Endothelial cell (in vitro differentiated cells): Measurements from ENCODE around the gene GREB1. TPM values are rescaled to one million over a fixed set of nuclear protein-coding genes. Genes with fewer than 3 reads are reported as not detected.

Experiments used
- DNase-seq: peaks from one replicate; pipeline ENCODE4 v3.0.0; 2021; ENCODE audit warnings: low spot score
- H3K27ac Mint-ChIP-seq: one replicate; pipeline ENCODE4 v1.8.0; 2021; ENCODE audit warnings: mixed read lengths, inconsistent platforms; ENCODE audit not compliant: unreplicated experiment
- H3K27me3 Mint-ChIP-seq: one replicate; pipeline ENCODE4 v1.8.0; 2021; ENCODE audit warnings: mild to moderate bottlenecking, moderate library complexity, mixed read lengths, inconsistent platforms; ENCODE audit not compliant: unreplicated experiment
- H3K36me3 Mint-ChIP-seq: one replicate; pipeline ENCODE4 v1.8.0; 2021; ENCODE audit warnings: mild to moderate bottlenecking, low read depth, mixed read lengths, inconsistent platforms; ENCODE audit not compliant: unreplicated experiment
- H3K4me1 Mint-ChIP-seq: one replicate; pipeline ENCODE4 v1.8.0; 2021; ENCODE audit warnings: mild to moderate bottlenecking, mixed read lengths, inconsistent platforms; ENCODE audit not compliant: unreplicated experiment
- H3K4me3 Mint-ChIP-seq: one replicate; pipeline ENCODE4 v1.8.0; 2021; ENCODE audit warnings: mild to moderate bottlenecking, mixed read lengths, inconsistent platforms; ENCODE audit not compliant: unreplicated experiment
- H3K9me3 Mint-ChIP-seq: one replicate; pipeline ENCODE4 v1.8.0; 2021; ENCODE audit warnings: mixed read lengths, inconsistent platforms; ENCODE audit not compliant: unreplicated experiment
- total RNA-seq: library from RNA; stranded (reverse); fragmentation: NEBNext Ultra II Directional; extraction: Animal tissue kit (Norgen Biotek cat#: 25700); gene quantifications from one replicate; pipeline ENCODE4 v1.2.1, GENCODE V29; 2021; ENCODE audit not compliant: unreplicated experiment
- TF ChIP-seq, protein P1 (sequence below): fragments of 200-600 bp; sonication (generic); IDR thresholded peaks from one replicate; pipeline ENCODE4 v1.5.0; 2021; ENCODE audit warnings: antibody characterized with exemption; ENCODE audit not compliant: unreplicated experiment

The GREB1 gene
- total RNA-seq, 1 donor from 2014 or later: 35.9 TPM

- H3K27ac Mint-ChIP-seq: no peak overlapping the region
- no peak for DNase-seq
- H3K4me1 Mint-ChIP-seq: peaks cover 2% of the 10 kb centered on the region
- TF ChIP-seq, protein P1, sequence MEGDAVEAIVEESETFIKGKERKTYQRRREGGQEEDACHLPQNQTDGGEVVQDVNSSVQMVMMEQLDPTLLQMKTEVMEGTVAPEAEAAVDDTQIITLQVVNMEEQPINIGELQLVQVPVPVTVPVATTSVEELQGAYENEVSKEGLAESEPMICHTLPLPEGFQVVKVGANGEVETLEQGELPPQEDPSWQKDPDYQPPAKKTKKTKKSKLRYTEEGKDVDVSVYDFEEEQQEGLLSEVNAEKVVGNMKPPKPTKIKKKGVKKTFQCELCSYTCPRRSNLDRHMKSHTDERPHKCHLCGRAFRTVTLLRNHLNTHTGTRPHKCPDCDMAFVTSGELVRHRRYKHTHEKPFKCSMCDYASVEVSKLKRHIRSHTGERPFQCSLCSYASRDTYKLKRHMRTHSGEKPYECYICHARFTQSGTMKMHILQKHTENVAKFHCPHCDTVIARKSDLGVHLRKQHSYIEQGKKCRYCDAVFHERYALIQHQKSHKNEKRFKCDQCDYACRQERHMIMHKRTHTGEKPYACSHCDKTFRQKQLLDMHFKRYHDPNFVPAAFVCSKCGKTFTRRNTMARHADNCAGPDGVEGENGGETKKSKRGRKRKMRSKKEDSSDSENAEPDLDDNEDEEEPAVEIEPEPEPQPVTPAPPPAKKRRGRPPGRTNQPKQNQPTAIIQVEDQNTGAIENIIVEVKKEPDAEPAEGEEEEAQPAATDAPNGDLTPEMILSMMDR: no peak
- peaks cover 6% of the 10 kb centered on the region for H3K27me3 Mint-ChIP-seq
- no peaks in the 10 kb centered on the region for H3K9me3 Mint-ChIP-seq
- no peak overlapping the region for H3K4me3 Mint-ChIP-seq
- H3K36me3 Mint-ChIP-seq: peaks cover 34% of the 10 kb centered on the region
Observed at GRCh38 chr2:11615209-11615608, 81.4 kb downstream of the GREB1 start.

GRCh38 chr2:11616097-11616687, 82.3 kb downstream of the GREB1 start:
- Mint-ChIP-seq H3K4me1 (peaks cover 2% of the 10 kb centered on the region), H3K36me3 (peaks cover 34% of the 10 kb centered on the region), H3K4me3 (peak overlapping the region; percentile 29), H3K9me3 (no peaks in the 10 kb centered on the region), H3K27ac (no peak overlapping the region), H3K27me3 (peaks cover 6% of the 10 kb centered on the region)
- no peak for DNase-seq
- TF ChIP-seq, protein P1: no peak

DNA sequence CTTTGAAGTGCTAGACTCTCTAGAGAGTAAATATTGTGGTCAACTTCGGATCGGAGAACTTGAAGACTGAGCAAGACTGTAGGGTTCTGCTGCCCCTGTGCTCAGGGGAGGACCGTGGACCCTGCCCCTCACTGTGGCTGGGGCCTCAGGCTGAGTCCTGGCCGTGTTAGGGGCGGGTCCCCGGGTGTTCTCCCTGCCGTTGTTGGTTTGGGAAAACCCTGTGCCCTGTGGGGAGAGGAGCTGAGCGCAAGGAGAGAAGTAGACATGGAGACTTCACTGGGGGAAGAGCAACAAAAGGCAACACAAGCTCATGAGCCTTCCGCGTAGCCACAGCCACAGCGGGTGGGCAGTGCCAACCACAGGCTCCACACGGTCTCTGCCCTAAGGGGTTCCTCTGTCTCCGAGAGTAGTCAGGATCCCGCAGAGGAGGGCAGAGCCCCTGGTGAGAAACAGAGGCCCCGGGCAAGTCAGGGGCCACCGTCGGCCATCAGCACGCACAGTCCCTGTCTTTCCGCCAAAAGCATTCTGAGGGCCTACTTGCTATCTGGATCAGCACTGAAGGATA, 83.1 kb downstream of the GREB1 start:
- TF ChIP-seq, protein P1: no peak
- Mint-ChIP-seq H3K27ac (no peak overlapping the region), H3K27me3 (peaks cover 6% of the 10 kb centered on the region)

GRCh38 chr2:11617527-11617926, 83.7 kb downstream of the GREB1 start:
- no peaks in the 10 kb centered on the region for H3K9me3 Mint-ChIP-seq
- TF ChIP-seq, protein P1: no peak
- peaks cover 32% of the 10 kb centered on the region for H3K36me3 Mint-ChIP-seq
- no peak overlapping the region for H3K4me3 Mint-ChIP-seq
- no peak overlapping the region for H3K27ac Mint-ChIP-seq
- no peak for DNase-seq
- H3K27me3 Mint-ChIP-seq: peaks cover 6% of the 10 kb centered on the region
- peaks cover 2% of the 10 kb centered on the region for H3K4me1 Mint-ChIP-seq

More for the DNA sequence above, 83.1 kb downstream of the GREB1 start:
- DNase-seq: no peak
- Mint-ChIP-seq H3K9me3 (no peaks in the 10 kb centered on the region), H3K36me3 (peaks cover 28% of the 10 kb centered on the region), H3K4me1 (peaks cover 2% of the 10 kb centered on the region), H3K4me3 (peak overlapping the region; percentile 29)

DNA sequence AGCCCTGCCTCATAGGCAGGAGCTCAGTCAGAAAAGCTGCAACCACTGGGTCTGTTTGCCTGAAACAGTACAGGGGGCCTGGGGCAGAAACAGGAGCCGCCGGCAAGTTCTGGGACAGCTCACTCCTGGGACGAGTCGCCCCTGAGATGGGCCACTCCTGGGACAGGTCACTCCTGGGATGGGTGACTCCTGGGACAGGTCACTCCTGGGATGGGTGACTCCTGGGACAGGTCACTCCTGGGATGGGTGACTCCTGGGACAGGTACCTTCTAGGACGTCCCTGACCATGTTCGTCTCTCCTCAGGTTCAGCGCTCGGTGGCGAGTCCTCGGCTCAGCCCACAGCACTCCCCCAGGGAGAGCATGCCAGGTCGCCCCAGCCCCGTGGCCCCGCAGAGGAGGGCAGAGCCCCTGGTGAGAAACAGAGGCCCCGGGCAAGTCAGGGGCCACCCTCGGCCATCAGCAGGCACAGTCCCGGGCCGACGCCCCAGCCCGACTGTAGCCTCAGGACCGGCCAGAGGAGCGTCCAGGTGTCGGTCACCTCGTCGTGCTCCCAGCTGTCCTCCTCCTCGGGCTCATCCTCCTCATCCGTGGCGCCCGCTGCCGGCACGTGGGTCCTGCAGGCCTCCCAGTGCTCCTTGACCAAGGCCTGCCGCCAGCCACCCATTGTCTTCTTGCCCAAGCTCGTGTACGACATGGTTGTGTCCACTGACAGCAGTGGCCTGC, 84.3 kb downstream of the GREB1 start:
- Mint-ChIP-seq H3K27ac (no peak overlapping the region), H3K9me3 (no peaks in the 10 kb centered on the region), H3K4me1 (peaks cover 2% of the 10 kb centered on the region), H3K27me3 (peaks cover 6% of the 10 kb centered on the region), H3K36me3 (peaks cover 33% of the 10 kb centered on the region), H3K4me3 (no peak overlapping the region)
- TF ChIP-seq, protein P1: no peak
- no peak for DNase-seq
